PC-9 (cell line): ENCODE data around the gene AOC3.

ENCODE experiments used
- EZH2 ChIP-seq: fragments of 200-600 bp; sonication (generic); IDR thresholded peaks from 2 replicates; pipeline ENCODE4 v1.8.0; 2017; ENCODE audit warnings: antibody characterized with exemption, low read depth
- TF ChIP-seq, protein P1 (sequence below): fragments of 200-600 bp; sonication (generic); conservative IDR thresholded peaks from 2 replicates; pipeline ENCODE4 v1.6.1; 2017; ENCODE audit warnings: mixed run types, antibody characterized with exemption, mild to moderate bottlenecking, moderate library complexity

DNA sequence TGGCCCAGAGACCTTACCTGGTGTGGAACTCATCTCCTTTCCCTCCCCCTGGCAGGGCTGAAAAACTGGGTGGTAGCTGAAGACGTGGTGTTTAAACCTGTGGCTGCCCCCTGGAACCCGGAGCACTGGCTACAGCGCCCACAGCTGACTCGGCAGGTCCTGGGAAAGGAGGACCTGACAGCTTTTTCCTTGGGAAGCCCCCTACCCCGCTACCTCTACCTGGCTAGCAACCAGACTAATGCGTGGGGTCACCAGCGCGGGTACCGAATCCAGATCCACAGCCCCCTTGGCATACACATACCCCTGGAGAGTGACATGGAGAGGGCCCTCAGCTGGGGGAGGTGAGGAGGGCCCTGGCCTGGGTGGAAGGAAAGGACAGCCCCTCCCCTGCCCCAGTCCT lies 2.0 kb upstream of the AOC3 start:
- TF ChIP-seq, protein P1, sequence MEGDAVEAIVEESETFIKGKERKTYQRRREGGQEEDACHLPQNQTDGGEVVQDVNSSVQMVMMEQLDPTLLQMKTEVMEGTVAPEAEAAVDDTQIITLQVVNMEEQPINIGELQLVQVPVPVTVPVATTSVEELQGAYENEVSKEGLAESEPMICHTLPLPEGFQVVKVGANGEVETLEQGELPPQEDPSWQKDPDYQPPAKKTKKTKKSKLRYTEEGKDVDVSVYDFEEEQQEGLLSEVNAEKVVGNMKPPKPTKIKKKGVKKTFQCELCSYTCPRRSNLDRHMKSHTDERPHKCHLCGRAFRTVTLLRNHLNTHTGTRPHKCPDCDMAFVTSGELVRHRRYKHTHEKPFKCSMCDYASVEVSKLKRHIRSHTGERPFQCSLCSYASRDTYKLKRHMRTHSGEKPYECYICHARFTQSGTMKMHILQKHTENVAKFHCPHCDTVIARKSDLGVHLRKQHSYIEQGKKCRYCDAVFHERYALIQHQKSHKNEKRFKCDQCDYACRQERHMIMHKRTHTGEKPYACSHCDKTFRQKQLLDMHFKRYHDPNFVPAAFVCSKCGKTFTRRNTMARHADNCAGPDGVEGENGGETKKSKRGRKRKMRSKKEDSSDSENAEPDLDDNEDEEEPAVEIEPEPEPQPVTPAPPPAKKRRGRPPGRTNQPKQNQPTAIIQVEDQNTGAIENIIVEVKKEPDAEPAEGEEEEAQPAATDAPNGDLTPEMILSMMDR: no peak
- TF ChIP-seq EZH2: no peak
